ENCODE data around the gene TGFA.

Gene TGFA

GRCh38 chr2:70552501-70553333 is 909 bp downstream of the TGFA start:
- no peak for DNase-seq

GRCh38 chr2:70551167-70551566 is 2.5 kb downstream of the TGFA start:
- no peak for DNase-seq

GRCh38 chr2:70549962-70550361 is 3.7 kb downstream of the TGFA start:
- no peak for DNase-seq

- no peak for DNase-seq
Measured at GRCh38 chr2:70549064-70549710, 4.4 kb downstream of the TGFA start.

- DNase-seq, result no peak
Measured at GRCh38 chr2:70548233-70548632, 5.4 kb downstream of the TGFA start.

- no peak for DNase-seq
Measured at GRCh38 chr2:70546885-70547284, 6.7 kb downstream of the TGFA start.

- DNase-seq, result no peak
Measured at GRCh38 chr2:70546376-70546775, 7.2 kb downstream of the TGFA start.

GRCh38 chr2:70541481-70542020 is 12.1 kb downstream of the TGFA start:
- DNase-seq, result no peak

- DNase-seq, result no peak
Measured at GRCh38 chr2:70537840-70538239, 15.8 kb downstream of the TGFA start.

- no peak for DNase-seq
Measured at GRCh38 chr2:70536517-70537055, 17.0 kb downstream of the TGFA start.

GRCh38 chr2:70535573-70535972 is 18.1 kb downstream of the TGFA start:
- no peak for DNase-seq

- DNase-seq, result no peak
Measured at GRCh38 chr2:70534183-70534836, 19.3 kb downstream of the TGFA start.

GRCh38 chr2:70532244-70532935 is 21.2 kb downstream of the TGFA start:
- DNase-seq, result no peak

- no peak for DNase-seq
Measured at GRCh38 chr2:70531419-70532086, 22.1 kb downstream of the TGFA start.

GRCh38 chr2:70529610-70530009 is 24.0 kb downstream of the TGFA start:
- DNase-seq, result no peak

- DNase-seq, result no peak
Measured at GRCh38 chr2:70528929-70529328, 24.7 kb downstream of the TGFA start.

- no peak for DNase-seq
Measured at GRCh38 chr2:70528276-70528675, 25.4 kb downstream of the TGFA start.

GRCh38 chr2:70527447-70528080 is 26.1 kb downstream of the TGFA start:
- DNase-seq, result no peak

- no peak for DNase-seq
Measured at GRCh38 chr2:70526126-70526525, 27.5 kb downstream of the TGFA start.

- DNase-seq, result no peak
Measured at GRCh38 chr2:70525032-70525431, 28.6 kb downstream of the TGFA start.
